Activated CD8-positive, alpha-beta T cell treated with anti-CD3 and anti-CD28 coated beads for 36 hours (primary cell): ENCODE measurements around the gene HBEGF. TPM values are rescaled to one million over a fixed set of nuclear protein-coding genes. Genes with fewer than 3 reads are reported as not detected.

ENCODE experiments used
- ATAC-seq: fragments of 200-7000 bp; cut with Tn5 transposase; one replicate; pipeline ENCODE4 v1.10.0; 2021; ENCODE audit warnings: mild to moderate bottlenecking, moderate library complexity
- CTCF ChIA-PET: fragments of 350-600 bp; sonication (Branson Sonifier 250); formaldehyde crosslinking; loops from one replicate; lab custom pipeline; 2021; ENCODE audit warnings: antibody characterized with exemption; lab: Charles Lee
- POLR2A ChIA-PET: fragments of 350-600 bp; sonication (Branson Sonifier 250); formaldehyde crosslinking; loops from one replicate; lab custom pipeline; 2021; ENCODE audit warnings: antibody characterized with exemption; lab: Charles Lee
- DNase-seq: peaks from one replicate; pipeline ENCODE4 v3.0.0-alpha.2; 2020
- H3K27ac Mint-ChIP-seq: one replicate; pipeline ENCODE4 v1.8.0; 2021; ENCODE audit warnings: mild to moderate bottlenecking, mixed read lengths
- H3K27me3 Mint-ChIP-seq: one replicate; pipeline ENCODE4 v1.8.0; 2021; ENCODE audit warnings: mixed read lengths
- H3K36me3 Mint-ChIP-seq: one replicate; pipeline ENCODE4 v1.8.0; 2021; ENCODE audit warnings: low read depth, mixed read lengths
- H3K4me1 Mint-ChIP-seq: one replicate; pipeline ENCODE4 v1.8.0; 2021; ENCODE audit warnings: low read depth, mixed read lengths
- H3K4me3 Mint-ChIP-seq: one replicate; pipeline ENCODE4 v1.8.0; 2021; ENCODE audit warnings: mild to moderate bottlenecking, moderate library complexity, mixed read lengths
- H3K9me3 Mint-ChIP-seq: one replicate; pipeline ENCODE4 v1.8.0; 2021; ENCODE audit warnings: mixed read lengths
- intact Hi-C: fragments of 100-400 bp; cut with micrococcal nuclease; formaldehyde crosslinking; loops from one replicate; pipeline ENCODE4 v1.10.0; 2022
- total RNA-seq, 2 experiments: library from RNA; stranded (reverse); gene quantifications; one replicate each; pipeline ENCODE4 v1.2.3, GENCODE V29; 2021
- TF ChIP-seq, protein P1 (sequence below): fragments of 200-600 bp; IDR thresholded peaks from one replicate; pipeline ENCODE4 v1.8.0; 2022; ENCODE audit warnings: antibody characterized with exemption, mild to moderate bottlenecking

HBEGF gene
- total RNA-seq, 2 experiments from 2014 or later, result 5.1 to 6.4 TPM

DNA sequence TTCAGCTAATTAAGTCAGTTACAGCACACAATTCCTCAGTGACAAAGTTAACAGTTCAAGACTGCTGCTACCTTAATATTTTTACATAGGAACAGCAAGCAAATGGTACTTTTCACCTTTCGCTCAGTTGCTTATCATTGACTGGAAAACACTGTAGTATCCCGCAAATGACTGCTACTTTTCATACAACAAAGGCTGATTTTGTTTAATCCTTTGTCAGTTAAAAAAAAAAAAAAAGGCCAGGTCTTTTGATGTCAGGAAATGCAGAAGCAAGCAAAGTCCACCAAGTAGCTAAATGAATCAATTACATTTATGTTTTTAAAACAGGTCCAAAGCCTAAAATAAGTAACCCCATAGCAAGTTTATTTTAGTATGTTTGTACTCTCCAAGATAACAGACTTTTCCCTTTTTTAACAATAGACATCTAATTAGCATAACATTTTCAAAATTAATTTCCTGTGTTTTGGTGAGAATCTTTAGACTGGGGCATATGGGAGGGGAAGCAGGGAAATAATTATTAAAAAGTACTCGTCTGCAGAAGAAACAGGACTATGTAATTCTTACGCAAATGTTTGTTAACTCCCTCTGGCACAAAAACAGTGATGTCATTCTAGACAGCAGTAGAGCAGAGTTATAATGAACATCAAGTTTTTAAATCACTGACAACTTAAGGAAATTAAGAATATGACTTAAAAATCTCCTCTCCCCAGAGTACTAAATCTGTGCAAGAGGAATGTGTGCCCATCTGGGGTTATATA lies 53.1 kb downstream of the HBEGF start:
- Mint-ChIP-seq H3K9me3 (no peaks in the 10 kb centered on the region), H3K36me3 (peaks cover 6% of the 10 kb centered on the region), H3K27me3 (no peaks in the 10 kb centered on the region), H3K4me3 (no peak overlapping the region), H3K27ac (no peak overlapping the region), H3K4me1 (peaks cover 42% of the 10 kb centered on the region)
- no peak for ATAC-seq
- ChIA-PET CTCF (interaction anchor here (1.0 to 1.8 kb wide), 5 partner anchors 9 to 59 kb away, joined by 3 to 7 read pairs (median 5); partner anchors contain the start of genes HBEGF and PFDN1), POLR2A (no interaction called here)
- intact Hi-C loops, result no loop called here
- TF ChIP-seq, protein P1, sequence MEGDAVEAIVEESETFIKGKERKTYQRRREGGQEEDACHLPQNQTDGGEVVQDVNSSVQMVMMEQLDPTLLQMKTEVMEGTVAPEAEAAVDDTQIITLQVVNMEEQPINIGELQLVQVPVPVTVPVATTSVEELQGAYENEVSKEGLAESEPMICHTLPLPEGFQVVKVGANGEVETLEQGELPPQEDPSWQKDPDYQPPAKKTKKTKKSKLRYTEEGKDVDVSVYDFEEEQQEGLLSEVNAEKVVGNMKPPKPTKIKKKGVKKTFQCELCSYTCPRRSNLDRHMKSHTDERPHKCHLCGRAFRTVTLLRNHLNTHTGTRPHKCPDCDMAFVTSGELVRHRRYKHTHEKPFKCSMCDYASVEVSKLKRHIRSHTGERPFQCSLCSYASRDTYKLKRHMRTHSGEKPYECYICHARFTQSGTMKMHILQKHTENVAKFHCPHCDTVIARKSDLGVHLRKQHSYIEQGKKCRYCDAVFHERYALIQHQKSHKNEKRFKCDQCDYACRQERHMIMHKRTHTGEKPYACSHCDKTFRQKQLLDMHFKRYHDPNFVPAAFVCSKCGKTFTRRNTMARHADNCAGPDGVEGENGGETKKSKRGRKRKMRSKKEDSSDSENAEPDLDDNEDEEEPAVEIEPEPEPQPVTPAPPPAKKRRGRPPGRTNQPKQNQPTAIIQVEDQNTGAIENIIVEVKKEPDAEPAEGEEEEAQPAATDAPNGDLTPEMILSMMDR, result no peak
- DNase-seq, result no peak

DNA sequence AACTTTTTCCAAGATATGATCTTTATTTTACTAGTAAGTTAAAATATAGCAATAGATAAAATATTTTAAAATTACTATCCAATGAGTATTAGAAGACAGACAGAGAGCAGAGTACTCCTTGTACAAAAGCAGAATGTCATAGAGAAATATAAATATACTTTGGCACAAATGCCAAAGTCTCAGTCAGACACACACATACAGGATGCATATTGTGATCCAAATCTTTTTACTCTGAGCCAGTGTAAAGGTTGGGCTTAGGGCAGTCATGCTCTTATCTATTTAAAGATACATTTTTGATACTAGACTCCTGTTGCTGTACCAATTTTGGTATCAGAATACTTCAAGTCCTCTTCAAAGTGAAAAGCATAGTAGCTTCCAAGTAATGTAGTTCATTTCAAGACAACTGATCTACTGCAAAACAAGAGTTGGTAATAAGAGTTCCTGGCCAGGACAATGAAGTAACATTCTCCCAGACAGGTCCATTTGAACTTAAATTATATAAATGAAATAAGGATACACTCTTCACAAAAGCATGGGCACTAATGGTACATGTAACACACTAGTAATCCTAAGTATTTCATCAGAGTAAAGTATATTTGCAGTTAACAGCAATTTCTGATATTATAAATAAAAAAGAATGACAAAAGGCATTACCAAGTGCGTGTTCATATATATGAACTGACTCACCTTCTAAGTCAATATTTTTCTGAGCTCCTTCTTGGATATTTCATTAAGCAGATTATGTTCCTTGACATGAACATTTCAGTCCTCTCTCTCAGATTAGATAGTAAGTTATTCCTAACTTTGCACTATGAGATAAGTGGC lies 54.0 kb downstream of the HBEGF start:
- POLR2A ChIA-PET, result no interaction called here
- DNase-seq (no peak), ATAC-seq (no peak)
- CTCF ChIA-PET, result interaction anchor here (1.0 to 1.8 kb wide), 5 partner anchors 10 to 60 kb away, joined by 3 to 7 read pairs (median 5); partner anchors contain the start of gene PFDN1
- Mint-ChIP-seq H3K27ac (no peak overlapping the region), H3K4me3 (no peak overlapping the region), H3K36me3 (peaks cover 3% of the 10 kb centered on the region), H3K9me3 (no peaks in the 10 kb centered on the region), H3K4me1 (peaks cover 46% of the 10 kb centered on the region), H3K27me3 (no peaks in the 10 kb centered on the region)
- intact Hi-C loops, result no loop called here
- TF ChIP-seq, protein P1, result no peak

DNA sequence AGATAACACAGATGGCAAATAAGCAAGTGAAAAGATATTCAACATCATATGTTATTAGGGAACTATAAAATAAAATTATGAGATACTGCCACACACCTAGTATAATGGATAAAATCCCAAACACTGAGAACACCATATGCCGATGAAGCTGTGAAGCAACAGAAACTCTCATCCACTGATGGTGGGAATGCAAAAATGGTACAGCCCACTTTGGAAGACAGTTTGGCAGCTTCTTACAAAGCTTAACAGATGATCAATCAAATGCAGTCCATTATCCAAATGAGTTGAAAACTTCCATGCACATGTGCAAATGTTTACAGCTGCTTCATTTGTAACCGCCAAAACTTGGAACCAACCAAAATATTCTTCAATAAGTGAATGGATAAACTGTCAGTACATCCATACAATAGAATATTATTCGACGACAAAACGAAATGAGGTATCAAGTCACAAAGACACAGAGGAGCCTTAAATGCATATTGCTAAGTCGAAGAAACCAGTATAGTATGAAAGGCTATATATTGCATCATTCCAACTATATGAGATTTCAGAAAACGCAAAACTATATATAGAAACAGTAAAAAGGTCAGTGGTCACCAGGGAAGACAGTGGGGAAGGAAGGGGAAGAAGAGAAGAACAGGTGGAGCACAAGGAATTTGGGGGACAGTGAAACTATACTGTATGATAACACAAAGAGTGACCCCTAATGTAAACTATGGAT lies 58.4 kb downstream of the HBEGF start:
- ChIA-PET POLR2A (no interaction called here), CTCF (interaction anchor here (1.1 to 1.6 kb wide), 2 partner anchors 44 to 64 kb away, joined by 5 to 8 read pairs; no protein-coding TSS in a partner anchor)
- Mint-ChIP-seq H3K36me3 (no peaks in the 10 kb centered on the region), H3K27me3 (no peaks in the 10 kb centered on the region), H3K4me1 (peaks cover 34% of the 10 kb centered on the region), H3K27ac (no peak overlapping the region), H3K9me3 (no peaks in the 10 kb centered on the region), H3K4me3 (no peak overlapping the region)
- DNase-seq (no peak), ATAC-seq (no peak)
- intact Hi-C loops, result no loop called here
- TF ChIP-seq, protein P1, result no peak

DNA sequence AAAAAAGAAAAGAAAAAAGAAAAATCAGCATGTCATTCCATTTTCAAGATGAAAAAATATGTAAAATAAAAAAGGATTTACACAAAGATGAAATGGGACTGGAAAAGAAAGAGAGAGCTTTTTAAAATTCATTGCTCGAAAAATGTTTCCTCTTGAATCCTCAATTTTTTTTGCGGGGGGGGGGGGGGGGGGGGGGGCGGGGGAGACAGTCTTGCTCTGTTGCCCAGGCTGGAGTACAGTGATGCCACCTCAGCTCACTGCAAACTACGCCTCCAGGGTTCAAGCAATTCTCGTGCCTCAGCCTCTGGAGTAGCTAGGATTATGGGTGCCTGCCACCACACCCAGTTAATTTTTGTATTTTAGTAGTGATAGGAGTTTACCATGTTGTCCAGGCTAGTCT lies 60.0 kb downstream of the HBEGF start:
- Mint-ChIP-seq H3K4me3 (no peak overlapping the region), H3K4me1 (peaks cover 31% of the 10 kb centered on the region), H3K36me3 (no peaks in the 10 kb centered on the region), H3K27me3 (no peaks in the 10 kb centered on the region), H3K9me3 (no peaks in the 10 kb centered on the region), H3K27ac (no peak overlapping the region)
- ChIA-PET POLR2A (interaction anchor here (1.2 kb wide), 1 partner anchor 16 kb away, joined by 5 read pairs; the partner anchor contains the start of gene PFDN1), CTCF (interaction anchor here (1.1 to 2.0 kb wide), 4 partner anchors 11 to 66 kb away, joined by 3 to 8 read pairs (median 6); partner anchors contain the start of gene HBEGF)
- intact Hi-C loops, result no loop called here
- TF ChIP-seq, protein P1, result no peak
- ATAC-seq, result no peak
- no peak for DNase-seq
